ENCODE results near the gene MCCC1.

Gene MCCC1

DNA sequence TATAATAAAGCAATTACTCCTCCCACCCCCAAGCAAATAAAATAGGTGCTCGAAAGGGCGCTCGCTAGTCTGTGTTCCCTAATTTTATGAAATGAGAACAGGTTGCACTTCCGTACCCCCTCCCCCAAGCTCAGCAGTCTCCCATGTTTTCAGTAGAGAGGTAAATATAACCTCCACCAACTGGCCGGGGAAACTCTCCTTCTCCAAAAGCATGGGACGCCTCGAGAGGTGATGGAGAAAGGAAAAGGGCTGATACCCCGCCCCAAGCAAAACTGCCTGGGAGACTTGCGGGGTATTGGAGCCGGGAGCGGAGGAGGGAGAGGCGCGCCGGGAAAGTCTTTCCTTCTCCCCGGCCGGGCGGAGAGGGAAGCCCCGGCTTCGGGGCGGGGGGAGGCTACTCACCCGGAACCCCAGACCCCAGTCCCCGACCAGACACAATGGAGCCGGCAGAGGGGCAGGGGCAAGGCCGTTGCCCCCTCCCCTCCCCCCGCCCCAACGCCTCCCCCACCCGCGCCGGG is 119.6 kb downstream of the MCCC1 start:
- DNase-seq: peak; percentile 55 to 77

DNA sequence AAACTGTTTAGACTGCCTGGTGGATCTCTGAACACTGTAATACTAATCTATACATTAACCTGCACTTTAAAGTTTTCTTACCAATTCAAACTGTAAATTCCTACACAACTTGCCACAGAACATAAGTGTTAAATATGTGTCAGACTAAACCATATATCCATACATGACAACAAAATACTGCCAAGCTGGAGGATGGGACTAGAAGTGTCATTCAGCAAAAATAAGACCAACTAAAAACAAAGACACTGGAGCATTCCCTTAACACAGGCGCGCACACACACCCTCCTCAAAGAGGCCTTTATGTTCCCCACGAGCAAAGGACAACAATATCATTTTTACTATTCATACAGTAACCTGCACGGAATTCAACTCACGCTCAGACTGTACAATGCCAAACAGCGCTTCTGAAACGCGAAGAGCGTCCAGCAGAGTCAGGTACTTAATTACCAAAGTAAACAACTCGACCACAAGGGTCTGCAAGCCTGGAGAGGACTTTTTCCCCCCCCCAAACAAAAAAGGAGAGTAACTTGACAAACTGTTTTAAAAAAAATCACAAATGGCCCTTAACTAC is 120.1 kb downstream of the MCCC1 start:
- DNase-seq: peak; percentile 56 to 77

DNA sequence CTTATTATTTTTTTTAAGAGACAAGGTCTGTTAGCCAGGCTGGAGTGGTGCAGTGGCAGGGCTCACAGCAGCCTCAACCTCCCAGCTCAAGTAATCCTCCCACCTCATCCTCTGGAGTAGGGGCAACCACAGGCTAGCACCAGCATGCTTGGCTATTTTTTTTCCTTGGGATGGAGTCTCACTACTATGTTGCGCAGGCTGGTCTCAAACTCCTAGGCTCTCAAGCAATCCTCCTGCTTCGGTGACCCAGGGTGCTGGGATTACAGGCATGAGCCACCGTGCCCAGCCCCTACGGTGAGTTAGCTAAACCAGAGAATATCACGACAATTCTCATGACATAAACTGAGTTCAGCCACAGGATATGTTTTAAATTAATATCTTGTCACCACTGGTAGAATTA is 120.9 kb downstream of the MCCC1 start:
- no peak for DNase-seq

DNA sequence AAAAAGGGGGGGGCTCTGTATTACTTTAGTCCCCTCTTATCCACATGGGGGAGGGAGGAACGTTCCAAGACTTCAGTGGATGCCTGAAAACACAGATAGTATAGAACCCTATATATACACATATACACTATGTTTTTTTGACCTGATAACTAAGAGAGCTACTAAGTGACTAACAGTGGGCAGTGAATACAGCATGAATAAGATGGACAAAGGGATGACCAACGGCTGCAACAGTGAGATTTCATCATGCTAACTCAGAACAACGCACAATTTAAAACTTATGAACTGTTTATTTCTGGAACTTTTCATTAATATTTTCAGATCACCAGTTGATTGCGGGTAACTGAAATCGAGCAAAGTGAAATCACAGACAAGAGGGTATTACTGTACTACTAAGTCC is 126.2 kb downstream of the MCCC1 start:
- DNase-seq: no peak

DNA sequence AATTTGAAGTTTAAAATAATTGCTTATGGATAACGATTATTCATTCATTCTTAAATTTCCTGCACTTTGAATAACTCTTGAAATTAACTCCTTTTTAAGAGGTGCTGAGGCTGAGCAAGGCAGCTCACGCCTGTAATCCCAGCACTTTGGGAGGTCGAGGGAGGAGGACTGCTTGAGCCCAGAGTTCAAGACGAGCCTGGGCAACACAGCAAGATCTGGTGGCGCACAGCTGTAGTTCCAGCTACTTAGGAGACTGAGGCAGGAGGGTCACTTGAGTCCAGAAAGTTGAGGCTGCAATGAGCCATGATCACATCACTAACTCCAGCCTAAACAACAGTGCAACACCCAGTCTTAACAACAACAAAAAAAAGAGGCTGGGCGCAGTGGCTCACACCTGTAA is 126.9 kb downstream of the MCCC1 start:
- DNase-seq: no peak

DNA sequence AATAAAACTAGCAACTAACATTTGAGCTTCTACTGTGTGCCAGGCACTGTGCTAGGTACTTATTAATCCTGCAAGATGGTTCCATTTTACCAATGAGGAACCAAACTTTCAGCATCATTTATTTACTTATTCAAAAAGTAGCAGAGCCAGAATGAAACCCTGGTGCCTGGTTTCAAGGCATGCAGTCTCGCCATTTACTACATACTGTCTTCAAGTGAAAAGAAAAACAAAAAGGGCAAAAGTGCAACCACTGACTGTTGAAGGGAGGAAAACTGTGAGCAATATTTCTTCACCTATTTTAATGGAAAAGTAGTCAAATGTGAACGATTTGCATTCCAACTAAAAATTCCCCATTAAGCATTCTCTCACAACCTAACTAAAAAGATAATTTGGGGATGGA is 127.7 kb downstream of the MCCC1 start:
- DNase-seq: no peak

DNA sequence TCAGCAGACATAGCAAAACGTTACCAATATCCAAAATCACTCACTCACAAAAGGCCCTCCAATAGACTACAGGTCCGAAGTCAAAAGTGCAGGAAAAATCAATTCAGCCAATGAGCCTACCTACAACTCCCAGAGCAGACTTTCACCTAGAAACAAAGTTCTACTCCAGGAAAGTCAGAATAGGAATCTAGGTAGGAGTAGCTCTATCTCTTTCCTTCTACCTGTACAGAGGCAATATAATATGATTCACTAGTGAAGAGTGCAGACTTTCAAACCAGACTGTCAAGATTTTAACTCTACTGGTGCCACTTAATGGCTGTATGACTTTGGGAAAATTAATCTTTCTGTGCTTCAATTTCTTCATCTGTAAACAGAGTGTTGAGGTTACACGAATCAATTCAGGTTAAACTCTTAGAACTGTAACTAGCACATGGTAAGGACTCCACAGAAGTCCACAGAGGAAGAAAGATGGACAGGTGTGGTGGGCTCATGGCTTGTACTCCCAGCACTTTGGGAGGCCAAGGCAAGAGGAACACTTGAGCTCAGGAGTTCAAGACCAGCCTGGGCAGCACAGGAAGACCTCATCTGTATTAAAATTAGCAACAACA is 128.4 kb downstream of the MCCC1 start:
- DNase-seq: no peak

DNA sequence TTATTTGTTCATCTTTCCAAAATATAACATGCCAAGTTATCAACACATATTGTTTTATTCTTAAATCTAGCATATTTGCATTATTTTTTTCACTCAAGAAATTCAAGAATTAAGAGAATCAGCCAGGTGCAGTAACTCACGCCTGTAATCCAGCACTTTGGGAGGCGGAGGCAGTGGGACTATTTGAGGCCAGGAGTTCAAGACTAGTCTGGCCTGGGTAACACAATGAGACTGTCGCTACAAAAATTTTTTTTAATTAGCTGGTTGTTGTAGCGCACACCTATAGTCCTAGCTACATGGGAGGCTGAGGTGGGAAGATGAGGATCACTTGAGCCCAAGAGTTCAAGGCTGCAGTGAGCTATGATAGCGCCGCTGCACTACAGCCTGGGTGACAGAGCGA is 129.4 kb downstream of the MCCC1 start:
- no peak for DNase-seq

DNA sequence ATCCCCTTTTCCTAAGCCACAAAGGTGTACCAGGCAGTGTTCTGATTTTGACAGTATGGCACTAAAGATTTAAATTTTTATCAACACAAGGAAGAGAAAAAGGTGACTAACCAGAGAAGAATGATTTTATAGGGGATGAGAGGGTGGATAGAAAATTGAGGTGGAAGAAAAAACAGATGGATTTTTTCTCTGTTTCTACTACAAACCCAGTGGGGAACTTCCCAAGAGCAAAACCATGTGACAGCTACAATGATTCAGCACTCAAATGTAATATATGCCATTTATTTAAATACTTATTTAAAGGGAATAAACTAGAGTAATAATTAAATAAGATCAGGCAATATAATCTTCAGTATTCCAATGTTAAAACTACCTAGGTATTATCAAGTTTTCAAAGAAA is 130.0 kb downstream of the MCCC1 start:
- DNase-seq: no peak

DNA sequence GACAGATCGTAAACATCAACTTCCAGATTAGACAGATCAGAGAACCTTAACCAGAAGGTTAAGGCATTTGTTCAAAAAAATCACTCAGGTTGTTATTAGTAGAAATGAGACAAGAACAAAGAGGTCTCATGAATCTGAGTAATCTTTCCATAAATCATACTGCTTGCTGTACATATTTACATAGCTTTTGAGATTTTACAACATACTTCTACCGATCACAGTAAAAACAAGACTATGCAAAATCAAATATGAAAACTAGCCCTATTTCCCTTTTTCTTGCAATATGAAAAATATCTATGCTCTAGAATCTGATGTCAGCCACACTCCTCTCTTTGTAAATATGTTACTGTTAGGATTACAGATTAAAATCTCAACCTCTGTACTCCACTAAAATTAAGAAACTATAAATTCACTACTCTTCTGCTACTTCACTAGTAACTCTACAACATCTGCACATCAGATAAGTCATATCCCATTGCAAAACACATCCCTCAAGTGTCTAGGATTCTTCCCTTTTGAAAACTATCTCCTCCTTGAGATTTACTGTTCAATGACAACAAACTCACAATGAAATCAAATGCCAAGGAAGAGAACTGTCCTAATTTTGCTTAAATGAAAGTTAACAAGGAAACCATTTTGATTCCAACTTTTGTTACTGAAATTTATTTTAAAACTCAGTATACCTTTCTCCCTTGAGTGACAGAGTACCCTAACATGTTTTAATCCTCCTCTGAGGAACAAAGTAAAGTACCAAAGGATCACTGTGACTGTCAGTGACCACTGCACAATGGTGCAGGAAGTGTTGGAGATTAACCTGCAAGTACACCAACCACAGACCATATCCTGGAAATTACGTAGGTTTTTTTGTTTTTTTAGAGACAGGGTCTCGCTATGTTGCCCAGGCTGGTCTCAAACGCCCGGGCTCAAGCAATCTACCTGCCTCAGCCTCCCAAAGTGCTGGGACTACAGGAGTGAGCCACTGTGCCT is 131.8 kb downstream of the MCCC1 start:
- no peak for DNase-seq

DNA sequence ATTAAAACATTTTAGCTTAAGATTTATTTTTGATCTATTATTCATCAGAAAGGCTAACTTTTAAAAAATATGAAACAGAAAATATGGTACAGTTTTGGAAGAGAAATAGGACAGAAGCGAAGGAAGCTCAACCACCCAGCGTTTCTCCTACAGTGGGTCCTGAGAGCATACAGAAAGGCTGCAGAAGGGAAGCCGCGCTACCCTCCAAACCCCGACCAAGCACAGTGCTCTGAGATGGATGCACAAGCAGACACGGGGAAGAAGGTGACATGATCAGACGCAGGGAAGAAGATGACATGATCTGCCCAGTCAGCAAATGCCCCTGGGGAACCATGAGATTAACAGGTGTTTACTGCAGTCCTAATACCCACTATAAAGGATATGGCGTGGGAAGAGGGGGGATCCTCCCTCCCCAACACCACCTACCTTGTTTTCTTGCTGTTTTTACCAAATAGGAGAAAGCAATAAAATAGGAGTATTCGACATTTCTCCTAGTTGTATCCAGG is 133.4 kb downstream of the MCCC1 start:
- DNase-seq: no peak

All from NCI-H2081 (cell line).